ENCODE results near the gene RAB3GAP1. TPM values are rescaled to one million over a fixed set of nuclear protein-coding genes. Genes with fewer than 3 reads are reported as not detected.

RAB3GAP1 gene
- polyA plus RNA-seq, 1 of the 3 experiments (the other 2 are of a cell fraction): 10.9 TPM

DNA sequence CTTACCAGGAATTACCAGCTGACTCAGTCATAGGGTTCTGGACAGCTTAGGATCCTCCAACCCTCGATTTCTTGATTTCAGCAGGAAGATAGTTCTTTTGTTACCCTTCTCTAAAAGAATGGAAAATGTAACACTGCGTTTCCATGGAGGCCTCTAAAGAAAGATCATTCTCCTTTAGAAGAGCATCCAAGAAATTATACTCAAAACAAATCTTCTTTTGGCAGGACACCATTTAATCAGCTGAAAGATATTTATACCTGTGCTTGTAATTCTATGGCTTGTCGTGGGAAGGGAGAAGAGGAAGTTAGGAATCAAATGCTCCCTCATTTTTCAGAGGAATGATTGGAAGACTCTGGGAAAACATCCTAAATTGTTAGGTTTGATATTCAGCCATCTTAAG is 130.5 kb downstream of the RAB3GAP1 start:
- ChIA-PET CTCF (interaction anchor here (0.8 kb wide), 1 partner anchor 19 kb away, joined by 3 read pairs; no protein-coding TSS in a partner anchor), POLR2A (no interaction called here)
- Histone ChIP-seq H3K9me2 (no peaks in the 10 kb centered on the region), H3K27ac (ENCODE audit: low read depth in 2 of 2, low read length in 1 of 2) (no peak overlapping the region), H3K9me3 (no peaks in the 10 kb centered on the region), H2AFZ (ENCODE audit: low read depth) (no peak overlapping the region), H3K4me1 (ENCODE audit: control insufficient read depth in 1 of 2, insufficient read depth in 2 of 2, low read depth in 1 of 2, low read length in 1 of 2) (no peaks in the 10 kb centered on the region; a peak in 1 of 4 replicates), H3K4me3 (ENCODE audit: low read depth in 2 of 2, low read length in 1 of 2) (no peak overlapping the region), H4K20me1 (ENCODE audit: insufficient read depth) (no peaks in the 10 kb centered on the region), H3K27me3 (ENCODE audit: insufficient read depth) (no peaks in the 10 kb centered on the region), H3K9ac (no peak overlapping the region), H3F3A (replicated peaks; ENCODE audit: insufficient read depth) (no peaks in the 10 kb centered on the region), H3K79me2 (ENCODE audit: insufficient read depth) (no peaks in the 10 kb centered on the region), H3K4me2 (no peak overlapping the region), H3K36me3 (replicated peaks in 1 of 2; ENCODE audit: control insufficient read depth in 1 of 2, insufficient read depth in 2 of 2, low read length in 1 of 2) (peaks cover 0 to 3% of the 10 kb centered on the region in 2 experiments)
- 88% methylated on average over 3 of the region's 3 CpGs for WGBS (ENCODE audit: low lambda C conversion rate)
- TF ChIP-seq SMC3 (IDR thresholded peaks at IDR 0.05; ENCODE audit: low read depth, low read length): no peak
- TF ChIP-seq, protein P1, sequence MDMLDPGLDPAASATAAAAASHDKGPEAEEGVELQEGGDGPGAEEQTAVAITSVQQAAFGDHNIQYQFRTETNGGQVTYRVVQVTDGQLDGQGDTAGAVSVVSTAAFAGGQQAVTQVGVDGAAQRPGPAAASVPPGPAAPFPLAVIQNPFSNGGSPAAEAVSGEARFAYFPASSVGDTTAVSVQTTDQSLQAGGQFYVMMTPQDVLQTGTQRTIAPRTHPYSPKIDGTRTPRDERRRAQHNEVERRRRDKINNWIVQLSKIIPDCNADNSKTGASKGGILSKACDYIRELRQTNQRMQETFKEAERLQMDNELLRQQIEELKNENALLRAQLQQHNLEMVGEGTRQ (IDR thresholded peaks at IDR 0.05; ENCODE audit: borderline replicate concordance, low read depth, low read length): no peak
- TF ChIP-seq EP300 (IDR thresholded peaks at IDR 0.05; ENCODE audit: borderline replicate concordance in 1 of 2, low read depth in 1 of 2, low read length in 1 of 2): no peak
- TF ChIP-seq ELF1 (IDR thresholded peaks at IDR 0.05): no peak
- TF ChIP-seq MAX (IDR thresholded peaks at IDR 0.05; ENCODE audit: low read depth): no peak
- TF ChIP-seq SIN3A (IDR thresholded peaks at IDR 0.05; ENCODE audit: borderline replicate concordance, low read depth, low read length): no peak
- TF ChIP-seq NRF1 (IDR thresholded peaks at IDR 0.05; ENCODE audit: low read depth, low read length): no peak
- no peak for TF ChIP-seq IRF3 (IDR thresholded peaks at IDR 0.05; ENCODE audit: low read depth, low read length)
- TF ChIP-seq CTCF (IDR thresholded peaks at IDR 0.05): no peak
- no peak for TF ChIP-seq YY1 (IDR thresholded peaks at IDR 0.05; ENCODE audit: low read depth)
- TF ChIP-seq CHD2 (IDR thresholded peaks at IDR 0.05; ENCODE audit: low read length, partially characterized antibody): no peak
- TF ChIP-seq RCOR1 (IDR thresholded peaks at IDR 0.05; ENCODE audit: low read length): no peak
- TF ChIP-seq REST (IDR thresholded peaks at IDR 0.05; ENCODE audit: low read depth, low read length): no peak
- TF ChIP-seq RFX5 (IDR thresholded peaks at IDR 0.05; ENCODE audit: low read length): no peak
- TF ChIP-seq MXI1 (IDR thresholded peaks at IDR 0.05; ENCODE audit: low read depth, low read length): no peak
- no peak for TF ChIP-seq NFIC (IDR thresholded peaks at IDR 0.05; ENCODE audit: borderline replicate concordance)
- TF ChIP-seq, protein P2, sequence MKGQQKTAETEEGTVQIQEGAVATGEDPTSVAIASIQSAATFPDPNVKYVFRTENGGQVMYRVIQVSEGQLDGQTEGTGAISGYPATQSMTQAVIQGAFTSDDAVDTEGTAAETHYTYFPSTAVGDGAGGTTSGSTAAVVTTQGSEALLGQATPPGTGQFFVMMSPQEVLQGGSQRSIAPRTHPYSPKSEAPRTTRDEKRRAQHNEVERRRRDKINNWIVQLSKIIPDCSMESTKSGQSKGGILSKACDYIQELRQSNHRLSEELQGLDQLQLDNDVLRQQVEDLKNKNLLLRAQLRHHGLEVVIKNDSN (IDR thresholded peaks at IDR 0.05; ENCODE audit: borderline replicate concordance, low read depth): no peak
- no peak for TF ChIP-seq FOXJ3 (CRISPR knock-in tag; IDR thresholded peaks at IDR 0.05)
- TF ChIP-seq TCF12 (IDR thresholded peaks at IDR 0.05): no peak
- TF ChIP-seq FOXM1 (IDR thresholded peaks at IDR 0.05; ENCODE audit: low read depth): no peak
- no peak for DNase-seq

All from SK-N-SH (cell line).